Kidney capillary endothelial cell (primary cell): Measurements from ENCODE around the gene ZC3H11A.
"Not testable (repeated sequence)": the region's sequence is repeated elsewhere in the genome, so short reads cannot be mapped to it uniquely, and the experiment has no call there.

ENCODE experiments used
- DNase-seq: peaks from one replicate; pipeline ENCODE4 v3.0.0-alpha.2; 2018; ENCODE audit warnings: low spot score

The ZC3H11A gene

GRCh38 chr1:203781962-203782361 is 13.5 kb upstream of the ZC3H11A start:
- DNase-seq, result no peak

GRCh38 chr1:203789966-203790365 is 5.5 kb upstream of the ZC3H11A start:
- DNase-seq, result no peak

- DNase-seq, result no peak
These were observed 3.9 kb upstream of the ZC3H11A start for GRCh38 chr1:203791498-203791897.

- no peak for DNase-seq
These were observed 2.9 kb upstream of the ZC3H11A start for GRCh38 chr1:203792486-203792885.

GRCh38 chr1:203793561-203793960 is 1.9 kb upstream of the ZC3H11A start:
- DNase-seq, result not testable (repeated sequence)

GRCh38 chr1:203794764-203795440 is 521 bp upstream of the ZC3H11A start:
- no peak for DNase-seq

- DNase-seq, result no peak
These were observed 798 bp downstream of the ZC3H11A start for GRCh38 chr1:203796236-203796605.

- DNase-seq, result no peak
These were observed 1.8 kb downstream of the ZC3H11A start for GRCh38 chr1:203797216-203797615.

GRCh38 chr1:203797948-203798655 is 2.7 kb downstream of the ZC3H11A start:
- DNase-seq, result no peak

- DNase-seq, result no peak
These were observed 3.7 kb downstream of the ZC3H11A start for GRCh38 chr1:203799157-203799556.

GRCh38 chr1:203799971-203800370 is 4.5 kb downstream of the ZC3H11A start:
- DNase-seq, result no peak

GRCh38 chr1:203805689-203806088 is 10.3 kb downstream of the ZC3H11A start:
- no peak for DNase-seq

GRCh38 chr1:203807196-203807595 is 11.8 kb downstream of the ZC3H11A start:
- no peak for DNase-seq

- no peak for DNase-seq
These were observed 18.3 kb downstream of the ZC3H11A start for GRCh38 chr1:203813581-203814341.

- DNase-seq, result no peak
These were observed 23.0 kb downstream of the ZC3H11A start for GRCh38 chr1:203818399-203818798.

GRCh38 chr1:203823306-203823705 is 27.9 kb downstream of the ZC3H11A start:
- no peak for DNase-seq

GRCh38 chr1:203826175-203826574 is 30.8 kb downstream of the ZC3H11A start:
- no peak for DNase-seq

- DNase-seq, result no peak
These were observed 32.6 kb downstream of the ZC3H11A start for GRCh38 chr1:203828002-203828401.

- DNase-seq, result no peak
These were observed 33.1 kb downstream of the ZC3H11A start for GRCh38 chr1:203828503-203828902.

GRCh38 chr1:203829247-203829646 is 33.8 kb downstream of the ZC3H11A start:
- not testable (repeated sequence) for DNase-seq

- DNase-seq, result no peak
These were observed 40.1 kb downstream of the ZC3H11A start for GRCh38 chr1:203835476-203835875.

- no peak for DNase-seq
These were observed 43.7 kb downstream of the ZC3H11A start for GRCh38 chr1:203839081-203839480.

- DNase-seq, result no peak
These were observed 44.9 kb downstream of the ZC3H11A start for GRCh38 chr1:203840208-203840808.
